Breast epithelium (tissue), 3 donors: Measurements from ENCODE around the gene HMCN2.

Experiments
- POLR2A ChIP-seq: fragments of 450-650 bp; IDR thresholded peaks from one replicate; pipeline ENCODE4 v1.6.1; 2016; ENCODE audit warnings: antibody characterized with exemption, mild to moderate bottlenecking, moderate library complexity
- POLR2AphosphoS5 ChIP-seq, 3 donors: sonication (generic); formaldehyde crosslinking; IDR thresholded peaks; one replicate each; pipeline ENCODE4 v1.6.1; 2017; ENCODE audit warnings: antibody characterized with exemption in 3 of 3
- TF ChIP-seq, protein P1 (sequence below), 3 donors: fragments of 450-650 bp; IDR thresholded peaks; one replicate each; pipeline ENCODE4 v1.5.1; 2016 to 2017; ENCODE audit warnings: antibody characterized with exemption in 3 of 3, mild to moderate bottlenecking in 3 of 3, moderate library complexity in 3 of 3

DNA sequence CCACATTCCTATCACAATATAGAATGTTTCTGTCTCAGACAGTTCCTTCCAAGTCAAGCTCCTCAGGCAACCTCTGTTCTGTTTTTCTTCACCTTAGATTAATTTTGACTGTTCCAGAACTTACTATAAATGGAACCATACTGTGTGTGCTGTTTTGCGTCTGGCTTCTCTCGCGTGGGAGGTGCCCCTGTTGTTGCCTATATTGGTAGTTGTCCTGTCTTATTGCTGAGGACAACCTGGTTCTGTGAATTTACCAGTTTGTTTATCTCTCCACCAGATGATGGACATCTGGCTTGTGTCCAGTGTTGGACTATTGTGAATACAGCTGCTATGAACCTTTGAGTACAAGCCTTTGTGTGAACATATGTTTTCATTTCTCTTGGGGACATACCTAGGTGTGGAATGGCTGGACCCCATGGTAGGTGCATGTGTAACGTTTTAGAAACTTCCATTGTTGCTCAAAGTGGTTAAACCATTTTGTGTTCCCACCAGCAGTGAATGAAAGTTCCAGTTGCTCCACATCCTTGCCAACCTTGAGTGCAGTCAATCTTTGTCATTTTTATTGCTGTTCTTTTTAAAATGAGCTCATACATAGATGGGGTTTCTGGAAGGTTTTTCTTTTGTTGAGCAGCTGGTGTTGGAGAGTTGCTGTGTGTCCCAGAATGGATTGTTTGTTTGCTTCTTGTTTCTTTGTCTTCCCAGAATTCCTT lies 18.1 kb downstream of the HMCN2 start:
- TF ChIP-seq, protein P1, sequence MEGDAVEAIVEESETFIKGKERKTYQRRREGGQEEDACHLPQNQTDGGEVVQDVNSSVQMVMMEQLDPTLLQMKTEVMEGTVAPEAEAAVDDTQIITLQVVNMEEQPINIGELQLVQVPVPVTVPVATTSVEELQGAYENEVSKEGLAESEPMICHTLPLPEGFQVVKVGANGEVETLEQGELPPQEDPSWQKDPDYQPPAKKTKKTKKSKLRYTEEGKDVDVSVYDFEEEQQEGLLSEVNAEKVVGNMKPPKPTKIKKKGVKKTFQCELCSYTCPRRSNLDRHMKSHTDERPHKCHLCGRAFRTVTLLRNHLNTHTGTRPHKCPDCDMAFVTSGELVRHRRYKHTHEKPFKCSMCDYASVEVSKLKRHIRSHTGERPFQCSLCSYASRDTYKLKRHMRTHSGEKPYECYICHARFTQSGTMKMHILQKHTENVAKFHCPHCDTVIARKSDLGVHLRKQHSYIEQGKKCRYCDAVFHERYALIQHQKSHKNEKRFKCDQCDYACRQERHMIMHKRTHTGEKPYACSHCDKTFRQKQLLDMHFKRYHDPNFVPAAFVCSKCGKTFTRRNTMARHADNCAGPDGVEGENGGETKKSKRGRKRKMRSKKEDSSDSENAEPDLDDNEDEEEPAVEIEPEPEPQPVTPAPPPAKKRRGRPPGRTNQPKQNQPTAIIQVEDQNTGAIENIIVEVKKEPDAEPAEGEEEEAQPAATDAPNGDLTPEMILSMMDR (IDR thresholded peaks at IDR 0.05), result no peak
- TF ChIP-seq POLR2A, result no peak
- TF ChIP-seq POLR2AphosphoS5 (IDR thresholded peaks at IDR 0.05), result no peak
